ENCODE results near the gene LDHD. TPM values are rescaled to one million over a fixed set of nuclear protein-coding genes. Genes with fewer than 3 reads are reported as not detected.
"Not testable (repeated sequence)": the region's sequence is repeated elsewhere in the genome, so short reads cannot be mapped to it uniquely, and the experiment has no call there.

LDHD gene
- total RNA-seq, 4 donors from 2014 or later: 10.2 to 41.3 (median 26.3) TPM

DNA sequence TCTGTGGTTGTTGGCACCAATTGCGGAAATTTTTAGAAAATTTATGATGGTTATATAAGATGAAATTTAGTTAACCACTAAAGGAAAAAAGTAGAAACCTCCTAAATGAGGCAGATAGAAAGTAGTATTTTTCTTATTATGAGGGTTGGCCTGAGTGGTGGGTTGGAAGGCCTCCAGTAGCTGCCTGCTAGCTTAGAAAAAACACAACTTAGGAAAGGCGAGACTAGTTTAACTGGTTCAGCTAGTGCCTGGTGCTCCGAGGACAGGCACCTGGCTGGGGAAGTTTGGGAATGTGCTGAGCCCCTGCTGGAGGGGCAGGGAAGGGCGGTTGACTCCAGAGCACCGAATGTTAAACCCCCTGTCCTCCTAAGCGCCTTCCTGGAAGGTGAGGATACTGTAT lies 19.9 kb downstream of the LDHD start:
- H3K4me3 ChIP-seq (replicated peaks in 1 of 3): no peak overlapping the region
- no peaks in the 10 kb centered on the region for H3K36me3 ChIP-seq
- peak; percentile 92 to 93 for DNase-seq
- intact Hi-C loops (cut with DNase I): no loop called here
- H3K27me3 ChIP-seq: no peaks in the 10 kb centered on the region
- 15 to 46% methylated on average over 6 of the region's 6 CpGs for WGBS, 2 donors
- H3K9me3 ChIP-seq: no peaks in the 10 kb centered on the region
- H3K4me1 ChIP-seq: peaks cover 44 to 62% of the 10 kb centered on the region in 2 donors
- TF ChIP-seq POLR2A (IDR thresholded peaks at IDR 0.05) (no peak), CTCF (IDR thresholded peaks at IDR 0.05) (peak in 5 of 6 experiments; percentile 44 to 89 (median 65))
- H3K27ac ChIP-seq: peak overlapping the region; percentile 82 to 86 (median 82)

DNA sequence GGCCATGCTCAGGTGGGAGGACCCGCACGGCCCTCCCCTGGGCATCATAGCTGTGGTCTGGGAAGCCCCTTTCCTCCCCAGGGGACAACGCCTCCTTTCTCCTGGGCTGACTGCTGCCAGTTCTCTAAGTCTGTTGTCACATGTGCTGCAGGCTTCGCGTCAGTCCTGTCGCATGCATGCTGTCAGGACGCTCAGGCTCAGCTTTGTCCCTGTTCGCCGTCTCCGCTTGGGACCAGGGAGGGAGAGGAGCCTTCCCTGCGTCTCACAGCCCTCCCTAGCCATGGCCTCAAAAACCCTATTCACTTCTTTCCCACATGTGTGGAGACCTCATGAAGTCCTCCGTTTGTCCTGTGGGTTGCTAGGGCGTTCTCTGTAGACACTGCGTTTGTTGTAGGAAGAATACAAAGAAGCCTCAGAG lies 21.4 kb downstream of the LDHD start:
- 91% methylated on average over 14 of the region's 14 CpGs for WGBS, 2 donors
- Histone ChIP-seq H3K27me3 (no peaks in the 10 kb centered on the region), H3K36me3 (no peaks in the 10 kb centered on the region), H3K4me1 (peaks cover 45 to 68% of the 10 kb centered on the region in 2 donors), H3K27ac (peak overlapping the region; percentile 82 to 86 (median 82)), H3K9me3 (no peaks in the 10 kb centered on the region), H3K4me3 (replicated peaks in 1 of 3) (no peak overlapping the region)
- no peak for DNase-seq
- TF ChIP-seq CTCF (IDR thresholded peaks at IDR 0.05): no peak
- intact Hi-C loops (cut with DNase I): no loop called here

GRCh38 chr16:75093598-75094540 lies 22.7 kb downstream of the LDHD start:
- no peaks in the 10 kb centered on the region for H3K36me3 ChIP-seq
- peak overlapping the region in 2 of 3 donors; percentile 82 to 86 for H3K27ac ChIP-seq
- DNase-seq: no peak
- H3K4me3 ChIP-seq (replicated peaks in 1 of 3): no peak overlapping the region
- no peaks in the 10 kb centered on the region for H3K27me3 ChIP-seq
- intact Hi-C loops (cut with DNase I): no loop called here
- no peaks in the 10 kb centered on the region for H3K9me3 ChIP-seq
- peaks cover 37 to 59% of the 10 kb centered on the region in 2 donors for H3K4me1 ChIP-seq
- TF ChIP-seq POLR2A (IDR thresholded peaks at IDR 0.05) (no peak), CTCF (IDR thresholded peaks at IDR 0.05) (no peak)
- 92% methylated on average over 21 to 22 of the region's 23 CpGs for WGBS, 2 donors

GRCh38 chr16:75092777-75093176 lies 23.8 kb downstream of the LDHD start:
- peaks cover 34 to 59% of the 10 kb centered on the region in 2 donors for H3K4me1 ChIP-seq
- no peak for DNase-seq
- no peaks in the 10 kb centered on the region for H3K27me3 ChIP-seq
- no peak for TF ChIP-seq CTCF (IDR thresholded peaks at IDR 0.05)
- TF ChIP-seq POLR2A (IDR thresholded peaks at IDR 0.05): no peak
- 88 to 91% methylated on average over 7 of the region's 7 CpGs for WGBS, 2 donors
- intact Hi-C loops (cut with DNase I): no loop called here
- H3K9me3 ChIP-seq: no peaks in the 10 kb centered on the region
- H3K27ac ChIP-seq: peak overlapping the region in 1 of 3 donors; percentile 82
- no peak overlapping the region for H3K4me3 ChIP-seq (replicated peaks in 1 of 3)
- no peaks in the 10 kb centered on the region for H3K36me3 ChIP-seq

- H3K4me3 ChIP-seq (replicated peaks in 1 of 3); H3K36me3 ChIP-seq; H3K27me3 ChIP-seq; intact Hi-C loops (cut with DNase I); H3K27ac ChIP-seq; DNase-seq; H3K9me3 ChIP-seq: not testable (repeated sequence)
- 60 to 64% methylated on average over 3 of the region's 3 CpGs for WGBS, 2 donors
- H3K4me1 ChIP-seq: peaks cover 35 to 60% of the 10 kb centered on the region in 2 donors
Measured at GRCh38 chr16:75091619-75092018, 25.0 kb downstream of the LDHD start.

GRCh38 chr16:75090899-75091298 lies 25.7 kb downstream of the LDHD start:
- H3K4me1 ChIP-seq: peaks cover 36 to 60% of the 10 kb centered on the region in 2 donors
- H3K4me3 ChIP-seq (replicated peaks in 1 of 3); H3K36me3 ChIP-seq; H3K27ac ChIP-seq; H3K27me3 ChIP-seq; DNase-seq; intact Hi-C loops (cut with DNase I); H3K9me3 ChIP-seq: not testable (repeated sequence)
- WGBS, 2 donors: 94 to 97% methylated on average over 6 of the region's 6 CpGs
